DND-41 (cell line): Measurements from ENCODE around the gene REST.

Experiments used
- EZH2 ChIP-seq: IDR thresholded peaks from 3 replicates; pipeline ENCODE4 v1.6.1; 2012; ENCODE audit warnings: borderline replicate concordance, low read depth, mild to moderate bottlenecking, moderate library complexity, low read length, inconsistent platforms; ENCODE audit not compliant: severe bottlenecking
- TF ChIP-seq, protein P1 (sequence below): IDR thresholded peaks from 2 replicates; pipeline ENCODE4 v1.5.1; 2012; ENCODE audit warnings: borderline replicate concordance, low read length, moderate library complexity, mild to moderate bottlenecking; ENCODE audit not compliant: poor library complexity, severe bottlenecking; ENCODE audit errors: extremely low read depth

DNA sequence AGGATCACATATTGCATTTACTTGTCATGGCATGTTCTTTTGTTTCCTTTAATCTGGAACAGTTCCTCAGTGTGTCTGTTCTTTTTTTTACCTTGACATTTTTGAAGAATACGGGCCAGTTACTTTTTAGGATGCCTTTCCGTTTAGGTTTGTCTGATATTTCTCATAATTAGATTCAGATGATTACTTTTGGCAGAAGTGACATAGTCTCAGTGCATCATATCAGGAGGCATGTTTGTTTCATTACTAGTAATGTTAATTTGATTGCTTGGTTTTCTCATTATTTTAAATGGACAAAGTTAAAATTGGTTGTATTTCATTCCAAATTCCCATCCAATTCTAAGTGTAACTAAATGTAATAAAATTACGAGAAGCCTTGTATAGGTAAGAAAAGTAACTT, 79.3 kb downstream of the REST start:
- TF ChIP-seq EZH2 = no peak
- TF ChIP-seq, protein P1, sequence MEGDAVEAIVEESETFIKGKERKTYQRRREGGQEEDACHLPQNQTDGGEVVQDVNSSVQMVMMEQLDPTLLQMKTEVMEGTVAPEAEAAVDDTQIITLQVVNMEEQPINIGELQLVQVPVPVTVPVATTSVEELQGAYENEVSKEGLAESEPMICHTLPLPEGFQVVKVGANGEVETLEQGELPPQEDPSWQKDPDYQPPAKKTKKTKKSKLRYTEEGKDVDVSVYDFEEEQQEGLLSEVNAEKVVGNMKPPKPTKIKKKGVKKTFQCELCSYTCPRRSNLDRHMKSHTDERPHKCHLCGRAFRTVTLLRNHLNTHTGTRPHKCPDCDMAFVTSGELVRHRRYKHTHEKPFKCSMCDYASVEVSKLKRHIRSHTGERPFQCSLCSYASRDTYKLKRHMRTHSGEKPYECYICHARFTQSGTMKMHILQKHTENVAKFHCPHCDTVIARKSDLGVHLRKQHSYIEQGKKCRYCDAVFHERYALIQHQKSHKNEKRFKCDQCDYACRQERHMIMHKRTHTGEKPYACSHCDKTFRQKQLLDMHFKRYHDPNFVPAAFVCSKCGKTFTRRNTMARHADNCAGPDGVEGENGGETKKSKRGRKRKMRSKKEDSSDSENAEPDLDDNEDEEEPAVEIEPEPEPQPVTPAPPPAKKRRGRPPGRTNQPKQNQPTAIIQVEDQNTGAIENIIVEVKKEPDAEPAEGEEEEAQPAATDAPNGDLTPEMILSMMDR = no peak
